Measurements from ENCODE around the gene PRSS27. TPM values are rescaled to one million over a fixed set of nuclear protein-coding genes. Genes with fewer than 3 reads are reported as not detected.

The PRSS27 gene
- total and polyA plus RNA-seq, 2 of the 8 experiments (the other 6 are each of a cell fraction or from before 2014, with no cell fraction given): 1.3 to 7.5 TPM

- Histone ChIP-seq H4K5ac (ENCODE audit: insufficient read length, low read depth, low read length) (no peak overlapping the region), H3K56ac (replicated peaks; ENCODE audit: insufficient read length, low read depth, low read length) (no peak overlapping the region), H3K79me1 (ENCODE audit: low read depth, low read length) (no peaks in the 10 kb centered on the region), H3K9ac (replicated peaks in 1 of 4; ENCODE audit: extremely low read depth in 1 of 4, low read depth in 3 of 4, low read length in 3 of 4) (no peak overlapping the region), H3K27ac (ENCODE audit: low read depth, low read length) (no peak overlapping the region), H2BK120ac (replicated peaks; ENCODE audit: low read depth, low read length) (no peak overlapping the region), H3K4me1 (replicated peaks in 1 of 4; ENCODE audit: control insufficient read depth in 3 of 4, insufficient read depth in 4 of 4, low read length in 3 of 4) (no peaks in the 10 kb centered on the region), H2BK5ac (ENCODE audit: low read depth, low read length) (no peak overlapping the region), H3K23ac (ENCODE audit: insufficient read length) (no peak overlapping the region), H2BK20ac (ENCODE audit: low read length) (no peak overlapping the region), H4K20me1 (replicated peaks in 1 of 2; ENCODE audit: control insufficient read depth in 1 of 2, insufficient read depth in 2 of 2, low read length in 2 of 2) (peaks cover 4 to 25% of the 10 kb centered on the region in 2 experiments), H3K36me3 (ENCODE audit: control insufficient read depth in 2 of 4, insufficient read depth in 4 of 4, low read length in 3 of 4) (peaks cover 4 to 15% (median 11%) of the 10 kb centered on the region in 4 experiments; a peak in 5 of 8 replicates), H2BK15ac (ENCODE audit: low read length) (no peak overlapping the region), H3K14ac (ENCODE audit: insufficient read length) (no peak overlapping the region), H4K91ac (replicated peaks; ENCODE audit: insufficient read length, low read length) (no peak overlapping the region), H2AFZ (ENCODE audit: low read length) (no peak overlapping the region), H2AK5ac (ENCODE audit: low read depth, low read length) (no peak overlapping the region), H3K23me2 (ENCODE audit: low read depth, low read length) (peaks cover 2% of the 10 kb centered on the region; the same call in 1 of the 2 replicates), H3K18ac (ENCODE audit: extremely low read depth, low read length) (no peak overlapping the region), H3K4me3 (ENCODE audit: extremely low read depth in 1 of 4, insufficient read depth in 2 of 4, low read depth in 3 of 4, low read length in 4 of 4) (no peak overlapping the region), H3K4ac (replicated peaks; ENCODE audit: insufficient read length, low read depth, low read length) (no peak overlapping the region), H2BK12ac (ENCODE audit: low read depth, low read length) (no peak overlapping the region), H3K79me2 (ENCODE audit: control insufficient read depth in 1 of 2, insufficient read depth in 2 of 2, low read length in 2 of 2) (no peaks in the 10 kb centered on the region), H3K9me3 (ENCODE audit: insufficient read depth in 2 of 2, low read depth in 1 of 2, low read length in 1 of 2) (no peaks in the 10 kb centered on the region), H4K8ac (ENCODE audit: extremely low read depth, insufficient read depth, low read length) (peak overlapping the region; percentile 11; the same call in 1 of the 2 replicates), H3K4me2 (ENCODE audit: insufficient read depth in 1 of 2, low read depth in 2 of 2, low read length in 2 of 2) (no peak overlapping the region), H3K27me3 (replicated peaks in 1 of 4; ENCODE audit: control insufficient read depth in 3 of 4, extremely low read depth in 1 of 4, insufficient read depth in 3 of 4, low read length in 3 of 4) (no peaks in the 10 kb centered on the region; a peak in 1 of 7 replicates)
- 86% methylated on average over 10 of the region's 10 CpGs; no CpG with 5 or more reads in 1 of the 2 experiments for WGBS, 2 experiments (ENCODE audit: extremely low coverage in 1 of 2, insufficient coverage in 1 of 2, insufficient read length in 1 of 2, insufficient replicate concordance in 2 of 2, low coverage in 1 of 2, low lambda C conversion rate in 2 of 2, missing lambda C conversion rate in 1 of 2)
- ChIA-PET CTCF (ENCODE audit: partially characterized antibody) (interaction anchor here (1.8 kb wide), 1 partner anchor 10 kb away, joined by 3 read pairs; no protein-coding TSS in a partner anchor), POLR2A (ENCODE audit: partially characterized antibody) (interaction anchor here (1.1 to 3.4 kb wide), 4 partner anchors 11 to 27 kb away, joined by 3 to 9 read pairs (median 6); partner anchors contain the start of genes KCTD5 and PRSS27)
- DNase-seq (ENCODE audit: low read depth in 1 of 2, low spot score in 2 of 2) (no peak), FAIRE-seq (no peak)
- TF ChIP-seq JUN (IDR thresholded peaks at IDR 0.05; ENCODE audit: low read depth, low read length) (no peak), TCF12 (IDR thresholded peaks at IDR 0.05; ENCODE audit: low read depth, low read length) (no peak), TBP (IDR thresholded peaks at IDR 0.05; ENCODE audit: low read depth, low read length) (no peak)
These were observed 10.4 kb downstream of the PRSS27 start for GRCh38 chr16:2709588-2709984.
